ENCODE measurements around the gene CATSPER1.
"Not testable (repeated sequence)": the region's sequence is repeated elsewhere in the genome, so short reads cannot be mapped to it uniquely, and the experiment has no call there.

Gene CATSPER1

DNA sequence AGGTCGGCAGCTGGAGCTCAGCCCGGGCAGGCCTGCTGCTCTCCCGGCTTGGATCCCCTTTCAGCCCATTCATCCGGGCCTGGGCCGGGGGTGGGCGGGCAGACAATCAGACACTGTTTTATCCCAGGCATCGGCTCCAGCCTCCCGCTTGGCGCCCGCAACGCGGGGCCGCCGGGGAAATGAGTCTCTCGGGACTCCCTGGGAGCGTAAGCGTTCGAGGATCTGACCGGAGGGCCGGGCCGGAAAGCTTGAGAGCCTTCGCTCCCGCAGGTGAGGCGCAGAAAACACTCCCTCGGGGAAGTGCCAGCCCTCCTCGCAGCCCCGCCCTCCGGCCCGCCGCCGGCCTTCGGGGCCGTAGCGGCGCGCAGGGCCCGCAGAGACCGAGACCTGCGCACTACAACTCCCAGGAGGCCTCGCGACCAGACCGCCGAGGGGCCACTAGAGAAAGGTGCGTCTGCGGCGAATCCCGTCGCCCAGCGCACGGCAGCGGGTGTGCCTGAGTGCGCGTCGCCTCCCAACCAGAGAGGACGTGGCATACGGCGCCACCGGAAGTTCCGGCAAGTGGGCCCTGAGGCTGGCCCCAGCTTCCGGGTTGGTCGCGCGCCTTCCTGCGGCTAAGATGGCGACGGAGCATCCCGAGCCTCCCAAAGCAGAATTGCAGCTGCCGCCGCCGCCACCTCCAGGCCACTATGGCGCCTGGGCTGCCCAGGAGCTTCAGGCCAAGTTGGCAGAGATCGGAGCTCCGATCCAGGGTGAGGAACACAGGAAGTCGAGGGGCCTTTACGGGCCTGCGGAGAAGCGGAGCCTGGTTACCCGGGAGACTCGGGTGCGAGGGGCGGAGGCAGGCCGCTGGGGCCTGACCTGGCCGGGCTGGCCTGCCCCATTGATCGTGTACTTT is 25.7 kb upstream of the CATSPER1 start, which contains the start of gene SF3B2:
Gene SF3B2 (plus strand): TSS at position 599 of the 898 bp plus-strand sequence. CDS start 21 bp downstream, at position 620.
- DNase-seq (ENCODE audit: low read depth), result peak; percentile 97

DNA sequence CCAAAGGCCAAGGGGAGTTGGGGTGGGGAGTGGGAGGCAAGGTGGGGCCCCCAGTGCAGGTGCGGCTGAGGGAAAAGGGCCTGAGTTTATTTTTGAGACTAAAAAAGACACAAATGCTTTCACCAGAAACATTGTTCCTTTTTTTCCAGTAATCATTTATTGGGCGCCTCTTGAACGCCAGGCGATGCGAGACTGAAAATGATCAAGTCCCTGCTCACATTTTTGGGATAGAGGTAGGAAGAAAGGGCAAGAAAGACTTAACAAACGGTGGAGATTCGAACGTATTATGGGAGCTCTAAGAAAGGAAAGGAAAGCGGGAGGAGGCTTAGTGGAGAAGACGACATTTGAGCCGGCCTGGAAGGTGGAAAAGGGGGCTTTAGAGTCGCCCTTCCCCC is 25.1 kb upstream of the CATSPER1 start:
- no peak for DNase-seq (ENCODE audit: low read depth)

DNA sequence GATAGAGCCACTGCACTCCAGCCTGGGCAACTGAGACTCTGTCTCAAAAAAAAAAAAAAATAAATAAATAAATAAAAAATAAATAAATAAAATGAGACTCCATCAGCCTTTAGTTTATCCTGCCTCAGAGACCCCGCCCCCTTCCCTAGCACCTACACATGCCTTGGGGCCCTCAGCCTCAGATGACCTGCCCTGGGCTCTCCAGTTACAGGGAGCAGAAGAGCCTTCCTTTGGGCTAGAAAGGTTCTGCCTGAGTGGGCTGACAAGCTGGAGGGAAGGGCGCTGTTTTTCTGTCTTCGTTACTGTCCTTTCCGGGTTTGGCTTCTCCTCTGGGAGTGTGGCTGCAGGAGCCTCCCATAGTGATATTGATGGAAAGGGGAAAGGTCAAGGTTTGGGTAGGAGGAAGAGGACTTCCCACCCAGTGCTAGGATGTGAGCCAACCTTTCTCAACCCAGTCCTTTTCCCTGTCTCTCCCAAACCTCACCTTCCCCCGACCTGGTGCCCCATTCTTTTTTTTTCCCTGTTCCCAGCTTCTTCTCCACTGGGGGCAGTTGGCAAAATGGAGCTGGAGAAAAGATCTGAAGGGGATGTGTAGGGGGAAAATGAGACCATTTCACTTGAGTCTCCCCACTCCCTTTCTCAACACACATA is 24.4 kb upstream of the CATSPER1 start:
- DNase-seq (ENCODE audit: low read depth), result no peak

DNA sequence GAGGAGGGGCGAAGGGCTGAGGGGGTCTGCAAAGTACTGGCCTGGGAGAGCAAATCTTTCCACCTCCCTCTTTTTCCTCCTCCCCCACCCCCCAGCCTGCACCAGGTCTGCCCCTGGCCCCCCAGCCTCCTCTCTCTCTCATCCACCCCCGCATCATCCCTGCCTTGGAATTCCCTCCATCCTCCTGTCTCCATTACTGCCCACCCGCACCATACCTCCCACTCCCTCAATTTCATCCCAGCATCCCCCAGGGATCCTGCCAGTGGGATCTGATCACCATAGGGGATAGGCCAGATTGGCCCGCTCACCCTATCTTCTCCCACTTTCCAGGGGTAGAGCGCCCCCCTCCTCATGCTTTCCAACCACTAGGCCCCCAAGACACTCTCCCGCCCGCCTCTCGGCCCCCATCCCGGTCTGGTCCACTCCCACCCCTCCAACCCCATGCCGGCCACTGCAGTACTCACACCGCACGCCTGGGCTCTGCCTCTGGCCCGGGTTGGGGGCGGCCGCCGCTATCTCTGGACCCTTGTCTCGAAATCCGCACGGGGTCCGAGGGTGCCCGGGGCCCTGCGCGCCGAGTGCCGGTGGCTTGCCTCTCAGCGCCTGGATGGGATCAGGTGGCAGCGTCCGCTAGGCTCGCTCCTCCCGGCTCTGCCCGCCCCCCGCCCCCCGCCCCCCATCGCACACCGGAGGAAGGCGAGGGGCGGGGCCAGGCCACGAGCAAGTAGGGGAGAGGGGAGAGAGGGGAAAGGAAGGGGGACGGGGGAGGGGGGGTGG is 22.5 kb upstream of the CATSPER1 start, which contains the start of gene GAL3ST3:
Gene GAL3ST3 (minus strand): TSS at position 615 of the 777 bp plus-strand sequence. CDS start 3,746 bp downstream, outside the sequence.
- no peak for DNase-seq (ENCODE audit: low read depth)

DNA sequence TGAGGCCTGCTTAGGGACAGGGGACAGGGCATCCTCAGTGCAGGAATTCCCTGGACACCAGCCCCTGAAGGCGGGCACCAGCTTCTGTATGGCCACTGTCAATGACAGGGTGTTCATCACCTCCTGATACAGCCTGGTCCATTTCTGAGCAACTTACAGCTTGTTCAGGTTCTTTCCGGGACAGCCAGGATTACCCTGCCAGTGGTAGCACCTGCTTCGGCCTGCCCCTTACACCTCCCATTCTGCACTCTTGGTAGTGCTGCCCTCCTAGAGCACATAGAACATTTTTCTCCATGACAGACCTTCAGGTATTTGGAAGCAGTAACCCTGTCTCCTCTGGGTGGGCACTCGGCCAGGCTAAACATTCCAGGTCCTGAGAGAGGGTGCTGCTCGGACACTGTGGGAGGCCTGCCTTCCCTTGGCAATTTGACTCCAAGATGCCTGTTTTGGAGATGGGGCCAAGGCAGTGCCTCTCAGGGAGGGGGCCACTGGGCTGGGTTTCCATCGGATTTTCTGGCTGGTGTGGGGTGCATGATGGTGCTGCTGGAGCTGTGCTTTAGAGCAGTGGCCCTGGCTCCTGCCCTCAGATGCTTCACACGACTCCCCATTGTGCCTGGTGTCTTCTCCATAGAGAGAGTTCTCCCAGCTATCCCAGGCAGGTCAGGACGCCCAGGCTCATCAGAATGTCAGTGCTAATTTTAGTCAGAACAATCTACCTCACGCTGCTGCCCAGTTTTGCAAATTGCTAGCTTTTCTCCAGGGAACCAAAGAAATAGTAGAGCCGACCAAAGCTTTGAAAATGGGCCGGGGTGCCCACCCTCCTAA is 21.5 kb upstream of the CATSPER1 start:
- DNase-seq (ENCODE audit: low read depth), result no peak

DNA sequence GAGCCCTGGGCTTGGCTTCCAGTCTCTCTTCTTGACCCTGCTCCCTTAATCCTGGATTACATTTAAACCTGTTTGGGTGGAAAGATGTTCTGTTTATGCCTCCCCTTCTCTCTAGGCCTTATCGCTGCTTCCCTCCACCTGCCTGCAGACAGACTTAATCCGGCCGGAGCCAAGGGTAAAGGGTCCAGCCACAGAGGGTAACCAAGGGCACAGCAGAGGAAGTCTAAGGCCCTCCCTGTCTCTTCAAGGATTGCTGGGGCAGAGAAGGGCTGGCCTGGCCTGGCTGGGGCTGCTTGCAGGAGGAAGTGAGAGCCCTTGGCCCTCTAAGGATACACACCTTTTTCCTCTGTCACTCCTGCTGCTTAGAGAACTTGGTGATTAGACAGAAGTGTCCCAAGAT is 20.6 kb upstream of the CATSPER1 start:
- DNase-seq (ENCODE audit: low read depth), result no peak

DNA sequence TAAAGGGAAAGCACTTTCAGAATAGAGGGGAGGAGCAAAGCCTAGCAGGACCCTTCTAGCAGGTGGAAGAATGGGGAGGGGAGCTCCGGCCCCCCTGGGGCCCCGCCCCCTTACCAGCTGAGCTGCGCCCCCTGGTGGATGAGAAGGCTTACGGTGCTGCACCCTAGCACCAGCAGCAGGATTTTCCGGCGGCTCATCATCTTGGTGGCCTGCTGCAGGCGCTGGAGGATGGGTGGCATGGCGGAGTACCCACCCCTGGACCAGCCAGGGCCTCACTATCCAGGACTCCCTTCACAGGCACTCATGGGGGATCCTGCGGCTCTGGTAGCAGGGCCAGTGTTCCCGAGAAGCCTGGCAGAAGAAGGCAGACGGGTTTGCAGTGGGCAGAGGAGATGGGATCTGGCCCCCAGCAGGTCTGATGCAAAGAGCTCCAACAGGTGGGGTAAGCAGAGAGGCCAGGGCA is 18.9 kb upstream of the CATSPER1 start:
- DNase-seq (ENCODE audit: low read depth), result peak; percentile 36

DNA sequence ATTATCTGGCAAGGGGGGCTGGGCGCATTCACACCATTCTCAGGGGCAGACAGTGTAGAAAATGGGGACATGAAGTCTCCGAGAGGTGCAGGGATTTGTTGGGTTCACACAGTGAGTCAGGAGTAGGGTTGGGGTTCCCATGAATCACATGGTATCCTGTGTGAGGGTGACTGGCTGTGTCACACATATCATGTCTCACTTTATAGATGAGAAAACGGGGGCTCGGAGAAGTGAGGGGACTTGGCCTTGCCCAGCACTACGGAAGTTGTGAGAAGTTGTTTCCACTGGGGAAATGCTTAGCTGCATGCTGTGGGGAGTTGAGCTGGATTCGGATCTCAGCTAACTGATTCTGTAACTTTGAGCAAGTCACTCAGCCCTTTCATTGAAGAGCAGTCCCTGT is 18.5 kb upstream of the CATSPER1 start:
- DNase-seq (ENCODE audit: low read depth), result no peak

DNA sequence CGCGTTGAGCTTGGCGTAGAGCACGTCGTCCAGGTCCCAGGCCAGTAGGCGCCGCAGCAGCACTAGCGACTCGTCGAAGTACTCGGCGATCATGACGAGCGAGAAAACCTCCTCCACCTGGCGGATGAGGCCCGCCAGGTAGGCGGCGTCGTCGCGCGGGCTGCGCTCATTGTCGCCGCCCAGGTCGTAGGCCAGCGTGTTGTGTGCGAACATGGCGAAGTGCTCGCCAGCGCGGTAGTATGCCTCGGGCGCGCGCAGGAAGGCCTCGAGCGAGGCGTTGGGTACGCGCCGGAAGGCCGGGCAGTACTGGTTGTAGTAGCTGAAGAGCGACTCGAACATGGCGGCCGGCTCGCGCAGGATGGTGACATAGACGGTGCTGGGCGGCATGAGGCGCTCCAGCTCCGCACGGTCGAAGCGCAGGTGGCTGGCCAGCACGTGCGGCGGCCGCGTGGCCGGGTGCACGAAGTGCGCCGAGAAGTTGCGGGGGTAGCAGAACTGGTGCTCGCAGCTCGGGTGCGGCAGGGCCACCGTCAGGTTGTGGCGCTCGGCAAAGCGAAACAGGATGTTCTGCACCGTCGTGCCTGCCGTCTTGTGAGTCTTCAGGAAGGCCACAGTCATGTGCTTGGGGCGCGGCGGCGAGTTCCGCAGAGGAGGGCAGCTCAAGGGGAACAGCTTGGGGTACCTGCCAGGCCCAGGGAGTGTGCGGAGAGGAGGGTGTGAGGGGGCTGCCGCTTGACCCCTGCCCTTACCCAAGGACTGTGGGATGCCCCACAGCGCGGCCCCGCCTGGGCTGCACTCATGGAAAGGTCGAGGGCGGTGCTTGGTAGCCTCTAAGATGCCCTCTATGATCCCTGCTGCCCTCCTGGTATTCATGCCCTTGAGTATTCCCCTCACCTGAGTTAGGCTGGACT is 17.0 kb upstream of the CATSPER1 start:
- DNase-seq (ENCODE audit: low read depth), result no peak

DNA sequence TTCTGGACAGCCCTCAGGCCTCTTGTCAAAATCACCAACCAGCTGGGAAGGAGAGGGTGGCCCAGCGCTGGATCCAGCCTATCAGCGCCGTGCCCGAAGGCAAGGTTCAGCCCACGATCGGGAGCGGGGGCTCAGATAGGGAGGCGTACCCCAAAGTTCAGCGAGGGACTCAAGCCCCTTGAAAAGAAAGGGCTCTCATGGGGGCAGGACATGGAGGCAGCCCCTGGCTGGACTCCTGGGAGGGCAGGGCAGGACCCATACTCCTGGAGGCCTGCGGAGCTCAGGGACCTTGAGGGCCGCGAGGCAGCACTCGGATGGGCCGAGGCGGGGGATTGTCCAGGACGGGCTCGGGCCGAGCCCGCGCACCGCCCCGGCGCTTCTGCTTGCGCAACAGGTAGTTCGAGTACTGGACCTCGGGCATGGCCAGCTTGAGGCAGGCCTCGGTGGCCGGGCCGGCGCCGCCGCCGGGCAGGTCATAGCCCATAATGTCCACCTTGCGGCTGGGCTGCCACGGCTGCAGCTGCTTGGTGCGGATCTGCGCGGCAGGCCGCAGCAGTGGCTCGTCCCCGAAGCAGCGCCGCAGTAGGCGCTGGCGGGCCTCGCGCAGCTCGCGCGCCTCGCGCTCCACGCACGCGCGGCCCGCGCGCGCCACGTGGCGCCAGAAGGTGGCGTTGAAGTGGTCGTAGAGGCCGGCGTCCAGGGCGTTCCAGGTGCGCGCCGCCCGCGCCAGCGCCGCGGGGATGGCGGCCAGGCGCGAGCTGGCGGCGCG is 16.1 kb upstream of the CATSPER1 start:
- no peak for DNase-seq (ENCODE audit: low read depth)

DNA sequence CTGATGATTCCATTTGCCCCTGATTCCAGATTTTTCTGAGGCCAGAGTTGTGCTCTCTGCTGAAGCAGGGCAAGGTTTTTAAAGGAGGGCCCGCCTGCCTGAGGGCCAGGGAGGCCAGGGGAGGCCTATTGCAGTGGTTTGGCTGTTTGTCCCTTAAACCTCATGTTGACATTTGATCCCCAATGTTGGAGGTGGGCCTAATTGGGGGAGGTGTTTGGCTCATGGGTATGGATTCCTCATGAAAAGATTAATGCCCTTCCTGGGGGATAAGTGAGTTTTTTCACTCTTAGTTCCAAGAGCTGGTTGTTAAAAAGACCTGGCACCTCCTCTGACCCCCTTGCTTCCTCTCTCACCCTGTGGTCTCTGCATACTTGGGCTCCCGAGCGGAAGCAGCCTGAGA is 13.5 kb upstream of the CATSPER1 start:
- no peak for DNase-seq (ENCODE audit: low read depth)

DNA sequence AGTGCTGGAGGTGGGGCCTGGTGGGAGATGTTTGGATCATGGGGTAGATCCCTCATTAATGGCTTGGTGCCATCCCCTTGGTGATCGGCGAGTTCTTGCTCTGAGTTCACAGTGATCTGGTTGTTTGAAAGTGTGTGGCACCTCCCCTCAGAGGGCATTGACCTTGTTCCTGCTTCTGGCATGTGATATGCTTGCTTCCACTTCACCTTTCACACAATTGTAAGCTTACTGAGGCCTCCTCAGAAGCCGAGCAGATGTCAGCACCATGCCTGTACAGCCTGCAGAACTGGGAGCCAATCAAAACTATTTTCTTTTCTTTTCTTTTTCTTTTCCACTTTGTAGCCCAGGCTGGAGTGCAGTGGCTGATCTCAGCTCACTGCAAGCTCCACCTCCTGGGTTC is 11.0 kb upstream of the CATSPER1 start:
- DNase-seq (ENCODE audit: low read depth), result no peak

DNA sequence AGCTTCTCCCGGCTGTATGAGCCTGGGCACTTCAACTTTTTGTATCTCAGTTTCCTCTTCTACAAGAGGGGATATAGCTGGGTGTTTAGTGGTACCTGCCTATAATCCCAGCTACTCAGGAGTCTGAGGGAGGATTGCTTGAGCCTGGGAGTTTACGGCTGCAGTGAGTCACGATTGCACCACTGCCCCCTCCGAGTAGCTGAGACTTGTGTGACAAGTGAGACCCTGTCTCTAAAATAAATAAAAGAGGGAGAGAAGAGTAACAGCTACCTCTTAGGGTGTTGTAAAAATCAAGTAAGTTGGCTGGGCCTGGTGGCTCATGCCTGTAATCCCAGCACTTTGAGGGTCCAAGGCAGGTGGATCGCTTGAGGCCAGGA is 10.0 kb upstream of the CATSPER1 start:
- DNase-seq (ENCODE audit: low read depth), result no peak

DNA sequence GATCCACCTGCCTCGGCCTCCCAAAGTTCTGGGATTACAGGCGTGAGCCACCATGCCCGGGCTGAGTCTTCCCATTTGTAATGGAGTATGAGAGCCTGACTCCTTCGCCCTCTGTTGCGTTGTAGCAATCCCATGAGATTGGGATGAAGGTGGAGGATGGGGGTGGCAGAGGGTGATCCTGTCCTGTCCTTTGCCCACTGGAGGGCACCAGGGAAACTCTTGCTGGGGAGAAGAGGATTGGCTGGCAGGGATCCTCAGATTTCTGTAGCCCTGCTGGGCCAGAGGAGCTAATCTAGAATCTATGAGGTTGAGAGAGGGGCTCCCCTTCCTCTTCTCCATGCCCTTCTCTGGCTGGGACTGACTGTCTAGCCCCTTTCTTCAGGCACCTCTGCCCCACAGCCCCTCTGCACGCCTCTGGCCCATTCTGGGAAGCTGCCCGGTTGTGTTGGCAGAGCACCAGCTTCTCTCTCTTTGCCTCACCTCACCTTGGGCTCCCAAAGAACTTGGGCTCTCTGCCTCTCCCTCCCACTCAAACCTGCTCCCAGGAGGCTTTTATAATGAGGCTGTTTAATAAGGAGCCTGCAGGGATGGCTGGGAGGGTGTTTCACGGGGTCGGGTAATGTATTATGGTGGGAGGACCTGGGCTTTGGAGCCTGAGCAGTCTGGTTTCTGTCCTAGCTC is 9.5 kb upstream of the CATSPER1 start:
- DNase-seq (ENCODE audit: low read depth), result no peak

DNA sequence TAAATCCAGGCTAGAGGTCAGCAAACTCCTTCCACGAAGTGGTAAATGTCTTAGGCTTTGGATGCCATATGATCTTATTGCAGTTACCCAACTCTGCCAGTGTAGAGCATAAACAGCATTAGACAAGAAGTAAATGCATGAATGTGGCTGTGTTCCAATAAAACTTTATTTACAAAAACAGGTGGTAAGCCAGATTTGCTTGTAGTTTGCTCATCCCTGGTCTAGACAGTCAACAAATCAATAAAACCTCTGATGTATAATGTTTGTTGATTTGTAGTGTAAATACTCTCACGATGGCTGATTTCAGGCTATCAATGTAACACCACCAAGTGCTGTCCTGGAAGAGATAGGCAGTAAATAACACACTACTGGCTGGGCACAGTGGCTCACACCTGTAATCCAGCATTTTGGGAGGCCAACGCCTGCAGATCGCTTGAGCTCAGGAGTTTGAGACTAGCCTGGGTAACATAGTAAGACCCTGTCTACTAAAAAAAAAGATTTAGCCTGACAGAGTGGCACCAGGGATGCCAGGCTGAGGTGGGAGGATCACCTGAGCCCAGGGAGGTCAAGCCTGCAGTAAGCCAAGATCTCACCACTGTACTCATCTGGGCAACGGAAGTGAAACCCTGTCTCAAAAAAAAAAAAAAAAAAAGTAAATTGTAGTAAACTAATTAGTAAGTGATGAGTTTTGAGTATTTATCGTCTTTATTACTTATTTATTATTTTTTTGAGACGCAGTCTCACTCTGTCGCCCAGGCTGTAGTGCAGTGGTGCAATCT is 6.9 kb upstream of the CATSPER1 start:
- no peak for DNase-seq (ENCODE audit: low read depth)

DNA sequence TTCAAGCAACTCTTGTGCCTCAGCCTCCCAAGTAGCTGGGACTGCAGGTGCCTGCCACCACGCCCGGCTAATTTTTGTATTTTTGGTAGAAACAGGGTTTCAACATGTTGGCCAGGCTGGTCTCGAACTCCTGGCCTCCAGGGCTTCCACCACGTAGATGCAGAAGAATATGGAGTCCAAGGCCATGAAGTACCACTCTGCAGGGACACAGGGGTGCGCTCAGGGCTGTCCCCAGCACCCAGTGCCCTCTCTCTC is 3.2 kb downstream of the CATSPER1 start:
- DNase-seq (ENCODE audit: low read depth), result not testable (repeated sequence)

DNA sequence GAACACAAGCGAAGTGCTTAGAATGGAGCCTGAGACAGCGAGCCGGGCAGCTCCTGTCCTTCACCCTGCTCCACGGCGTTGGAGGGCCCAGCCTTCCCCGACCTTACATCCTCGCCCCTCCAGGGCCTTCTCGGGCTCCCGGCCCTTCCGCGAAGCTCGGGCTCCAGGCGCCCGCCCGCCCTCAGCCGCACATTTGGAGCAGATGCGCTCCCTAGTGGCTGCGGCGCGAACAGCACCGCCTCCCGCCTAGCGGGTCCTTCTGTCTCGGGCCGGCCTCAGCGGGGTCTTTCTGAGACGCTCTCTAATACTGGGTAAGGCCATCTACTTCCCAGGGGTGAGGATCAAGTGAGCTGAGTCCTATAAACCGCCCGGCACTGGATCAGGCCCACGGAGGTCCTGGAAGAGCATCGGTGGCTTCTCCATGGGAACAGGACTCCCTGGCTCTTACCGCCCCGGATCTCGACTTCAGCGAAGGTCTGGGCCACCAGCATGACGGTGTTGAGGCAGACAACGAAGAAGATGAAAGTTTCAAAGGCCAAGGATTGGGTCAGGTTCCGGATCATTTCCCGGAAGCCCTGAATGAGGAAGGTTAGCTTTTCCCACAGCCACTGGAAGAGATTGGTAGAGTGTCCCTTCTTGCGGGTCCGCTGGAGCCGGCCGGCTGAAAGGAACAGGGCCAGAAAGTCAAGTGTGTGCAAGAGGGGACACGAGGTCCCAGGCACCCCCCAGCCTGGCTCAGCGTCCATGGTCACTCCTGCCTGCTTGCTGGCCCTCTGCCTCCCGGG is 3.7 kb downstream of the CATSPER1 start:
- DNase-seq (ENCODE audit: low read depth), result peak; percentile 32

Measured in GM04504 (cell line).